Measurements from ENCODE around the gene ZNF648. TPM values are rescaled to one million over a fixed set of nuclear protein-coding genes. Genes with fewer than 3 reads are reported as not detected.

Gene ZNF648
- total and polyA plus RNA-seq, 2 donors (not counting 1 experiment from before 2014, with no cell fraction given), result not detected

- H3K9me3 ChIP-seq (ENCODE audit: control insufficient read depth, insufficient read depth, low read depth, low read length), result no peaks in the 10 kb centered on the region
- H3K27ac ChIP-seq (ENCODE audit: insufficient read depth, low read length), result no peak overlapping the region
- H3K79me2 ChIP-seq (ENCODE audit: control insufficient read depth, insufficient read depth, low read length), result no peaks in the 10 kb centered on the region
- no peaks in the 10 kb centered on the region for H4K20me1 ChIP-seq (ENCODE audit: control insufficient read depth, extremely low read depth, insufficient read depth, low read length)
- no peak for TF ChIP-seq EZH2 (IDR thresholded peaks at IDR 0.05; ENCODE audit: low read length, missing control alignments)
- no peak for TF ChIP-seq CTCF (conservative IDR thresholded peaks at IDR 0.05 in 1 of 2, IDR thresholded peaks at IDR 0.05 in 1 of 2; ENCODE audit: low read depth in 1 of 2, low read length in 2 of 2)
- DNase-seq (ENCODE audit: low read depth in 2 of 2), result no peak
- no peaks in the 10 kb centered on the region for H3K27me3 ChIP-seq (ENCODE audit: control insufficient read depth, insufficient read depth, low read length)
- no peak overlapping the region for H2AFZ ChIP-seq (ENCODE audit: low read length)
- H3K4me1 ChIP-seq (ENCODE audit: control insufficient read depth, extremely low read depth, insufficient read depth, low read length), result no peaks in the 10 kb centered on the region
- H3K36me3 ChIP-seq (ENCODE audit: control insufficient read depth, insufficient read depth, low read length), result no peaks in the 10 kb centered on the region
- H3K4me3 ChIP-seq (replicated peaks in 1 of 4; ENCODE audit: control extremely low read depth in 1 of 4, insufficient read depth in 1 of 4, low read depth in 3 of 4, low read length in 4 of 4), result no peak overlapping the region
- H3K4me2 ChIP-seq (ENCODE audit: extremely low read depth, insufficient read depth, low read length), result no peak overlapping the region
- no peak overlapping the region for H3K9ac ChIP-seq (ENCODE audit: insufficient read depth, low read length)
Observed at GRCh38 chr1:182107209-182107608, 45.7 kb upstream of the ZNF648 start.

DNA sequence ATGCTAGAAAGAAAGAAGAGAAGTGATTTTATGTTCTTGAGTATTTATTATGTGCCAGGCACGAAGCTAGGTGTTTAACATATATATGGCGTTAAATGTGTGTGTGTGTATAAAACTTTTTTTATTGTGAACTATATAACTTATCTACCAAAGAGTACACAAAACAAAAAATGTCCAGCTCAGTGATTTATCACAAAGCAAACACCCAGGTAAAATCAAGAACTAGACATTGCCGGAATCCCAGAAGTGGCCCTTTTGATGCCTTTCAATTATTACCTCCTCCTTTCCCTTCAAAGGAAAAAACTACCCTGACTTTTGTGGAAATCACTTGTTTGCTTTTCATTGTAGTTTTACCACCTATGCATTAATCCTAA lies 40.5 kb upstream of the ZNF648 start:
- no peaks in the 10 kb centered on the region for H3K4me1 ChIP-seq (ENCODE audit: control insufficient read depth, extremely low read depth, insufficient read depth, low read length)
- H3K4me2 ChIP-seq (ENCODE audit: extremely low read depth, insufficient read depth, low read length), result no peak overlapping the region
- no peak overlapping the region for H2AFZ ChIP-seq (ENCODE audit: low read length)
- no peak overlapping the region for H3K27ac ChIP-seq (ENCODE audit: insufficient read depth, low read length)
- no peak overlapping the region for H3K4me3 ChIP-seq (replicated peaks in 1 of 4; ENCODE audit: control extremely low read depth in 1 of 4, insufficient read depth in 1 of 4, low read depth in 3 of 4, low read length in 4 of 4)
- TF ChIP-seq EZH2 (IDR thresholded peaks at IDR 0.05; ENCODE audit: low read length, missing control alignments), result no peak
- no peak for TF ChIP-seq CTCF (conservative IDR thresholded peaks at IDR 0.05 in 1 of 2, IDR thresholded peaks at IDR 0.05 in 1 of 2; ENCODE audit: low read depth in 1 of 2, low read length in 2 of 2)
- no peaks in the 10 kb centered on the region for H3K27me3 ChIP-seq (ENCODE audit: control insufficient read depth, insufficient read depth, low read length)
- no peaks in the 10 kb centered on the region for H3K36me3 ChIP-seq (ENCODE audit: control insufficient read depth, insufficient read depth, low read length)
- H3K9ac ChIP-seq (ENCODE audit: insufficient read depth, low read length), result no peak overlapping the region
- H3K9me3 ChIP-seq (ENCODE audit: control insufficient read depth, insufficient read depth, low read depth, low read length), result no peaks in the 10 kb centered on the region
- no peak for DNase-seq (ENCODE audit: low read depth in 2 of 2)
- no peaks in the 10 kb centered on the region for H3K79me2 ChIP-seq (ENCODE audit: control insufficient read depth, insufficient read depth, low read length)
- H4K20me1 ChIP-seq (ENCODE audit: control insufficient read depth, extremely low read depth, insufficient read depth, low read length), result no peaks in the 10 kb centered on the region

GRCh38 chr1:182101415-182102042 lies 40.0 kb upstream of the ZNF648 start:
- DNase-seq (ENCODE audit: low read depth in 2 of 2), result peak in 1 of 2 donors; percentile 23
- H3K4me2 ChIP-seq (ENCODE audit: extremely low read depth, insufficient read depth, low read length), result no peak overlapping the region

More at GRCh38 chr1:182101415-182102042, 40.0 kb upstream of the ZNF648 start:
- H3K27me3 ChIP-seq (ENCODE audit: control insufficient read depth, insufficient read depth, low read length), result no peaks in the 10 kb centered on the region
- no peaks in the 10 kb centered on the region for H3K36me3 ChIP-seq (ENCODE audit: control insufficient read depth, insufficient read depth, low read length)
- H3K4me3 ChIP-seq (replicated peaks in 1 of 4; ENCODE audit: control extremely low read depth in 1 of 4, insufficient read depth in 1 of 4, low read depth in 3 of 4, low read length in 4 of 4), result no peak overlapping the region
- H4K20me1 ChIP-seq (ENCODE audit: control insufficient read depth, extremely low read depth, insufficient read depth, low read length), result no peaks in the 10 kb centered on the region
- no peaks in the 10 kb centered on the region for H3K9me3 ChIP-seq (ENCODE audit: control insufficient read depth, insufficient read depth, low read depth, low read length)
- no peak overlapping the region for H2AFZ ChIP-seq (ENCODE audit: low read length)
- no peak for TF ChIP-seq EZH2 (IDR thresholded peaks at IDR 0.05; ENCODE audit: low read length, missing control alignments)
- no peak for TF ChIP-seq CTCF (conservative IDR thresholded peaks at IDR 0.05 in 1 of 2, IDR thresholded peaks at IDR 0.05 in 1 of 2; ENCODE audit: low read depth in 1 of 2, low read length in 2 of 2)
- H3K79me2 ChIP-seq (ENCODE audit: control insufficient read depth, insufficient read depth, low read length), result no peaks in the 10 kb centered on the region
- no peak overlapping the region for H3K27ac ChIP-seq (ENCODE audit: insufficient read depth, low read length)
- no peaks in the 10 kb centered on the region for H3K4me1 ChIP-seq (ENCODE audit: control insufficient read depth, extremely low read depth, insufficient read depth, low read length)
- no peak overlapping the region for H3K9ac ChIP-seq (ENCODE audit: insufficient read depth, low read length)

Data from fibroblast of lung (primary cell).